Measurements from ENCODE around the gene UBALD2. TPM values are rescaled to one million over a fixed set of nuclear protein-coding genes. Genes with fewer than 3 reads are reported as not detected.
"Not testable (repeated sequence)": the region's sequence is repeated elsewhere in the genome, so short reads cannot be mapped to it uniquely, and the experiment has no call there.

UBALD2 gene
- total RNA-seq, 4 donors from 2014 or later, result 21.3 to 50.9 (median 28.6) TPM

DNA sequence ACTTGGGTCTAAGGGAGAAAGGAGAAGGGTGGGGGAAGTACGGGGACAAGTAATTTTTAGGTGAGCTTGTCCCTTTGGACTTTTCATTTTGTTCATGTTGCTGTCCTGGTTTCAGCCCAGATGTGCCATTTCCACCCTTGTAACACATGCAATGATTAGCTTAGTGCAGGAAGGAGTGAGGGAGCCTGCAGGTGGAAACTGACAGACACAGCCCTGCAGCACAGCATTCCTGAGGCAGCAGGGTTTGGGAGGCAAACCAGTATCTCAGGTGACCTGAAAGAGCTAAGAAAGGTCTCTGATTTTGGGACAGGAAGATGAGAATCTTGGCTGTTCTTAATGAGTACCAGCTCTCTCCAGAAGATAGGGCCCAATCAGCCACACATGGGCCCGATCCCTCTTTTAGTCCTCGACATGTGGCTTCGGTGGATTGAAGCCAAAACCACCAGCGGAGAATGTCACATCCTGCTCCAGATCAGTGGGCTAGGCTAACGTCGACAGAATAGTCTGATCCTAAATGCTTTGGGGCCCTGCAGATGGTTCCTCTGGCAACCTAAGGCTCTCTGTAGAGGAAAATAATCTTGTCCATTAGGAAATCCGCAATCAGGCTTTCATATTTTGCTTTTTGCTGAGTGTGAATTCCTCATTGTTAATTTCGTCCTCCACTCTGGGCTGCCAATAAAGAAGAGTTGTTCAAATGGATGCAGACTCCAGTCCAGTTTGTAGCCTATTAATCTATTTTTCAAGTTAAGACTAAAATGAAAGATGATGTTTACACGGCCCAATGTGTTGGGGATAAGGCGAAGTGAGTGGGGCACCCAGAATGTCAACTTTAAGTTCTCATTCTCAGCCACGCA is 21.1 kb upstream of the UBALD2 start:
- no peak overlapping the region for H3K4me3 ChIP-seq (ENCODE audit: low read depth, poor library complexity, severe bottlenecking)
- TF ChIP-seq POLR2A (IDR thresholded peaks at IDR 0.05), result no peak
- TF ChIP-seq, protein P1, sequence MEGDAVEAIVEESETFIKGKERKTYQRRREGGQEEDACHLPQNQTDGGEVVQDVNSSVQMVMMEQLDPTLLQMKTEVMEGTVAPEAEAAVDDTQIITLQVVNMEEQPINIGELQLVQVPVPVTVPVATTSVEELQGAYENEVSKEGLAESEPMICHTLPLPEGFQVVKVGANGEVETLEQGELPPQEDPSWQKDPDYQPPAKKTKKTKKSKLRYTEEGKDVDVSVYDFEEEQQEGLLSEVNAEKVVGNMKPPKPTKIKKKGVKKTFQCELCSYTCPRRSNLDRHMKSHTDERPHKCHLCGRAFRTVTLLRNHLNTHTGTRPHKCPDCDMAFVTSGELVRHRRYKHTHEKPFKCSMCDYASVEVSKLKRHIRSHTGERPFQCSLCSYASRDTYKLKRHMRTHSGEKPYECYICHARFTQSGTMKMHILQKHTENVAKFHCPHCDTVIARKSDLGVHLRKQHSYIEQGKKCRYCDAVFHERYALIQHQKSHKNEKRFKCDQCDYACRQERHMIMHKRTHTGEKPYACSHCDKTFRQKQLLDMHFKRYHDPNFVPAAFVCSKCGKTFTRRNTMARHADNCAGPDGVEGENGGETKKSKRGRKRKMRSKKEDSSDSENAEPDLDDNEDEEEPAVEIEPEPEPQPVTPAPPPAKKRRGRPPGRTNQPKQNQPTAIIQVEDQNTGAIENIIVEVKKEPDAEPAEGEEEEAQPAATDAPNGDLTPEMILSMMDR (IDR thresholded peaks at IDR 0.05), result no peak
- intact Hi-C loops (cut with DNase I; ENCODE audit: low total_unique reads), result no loop called here
- peak in 1 of 2 donors; percentile 78 for DNase-seq (ENCODE audit: low spot score in 2 of 2)
- WGBS, 2 donors, result 62% methylated on average over 12 of the region's 12 CpGs

DNA sequence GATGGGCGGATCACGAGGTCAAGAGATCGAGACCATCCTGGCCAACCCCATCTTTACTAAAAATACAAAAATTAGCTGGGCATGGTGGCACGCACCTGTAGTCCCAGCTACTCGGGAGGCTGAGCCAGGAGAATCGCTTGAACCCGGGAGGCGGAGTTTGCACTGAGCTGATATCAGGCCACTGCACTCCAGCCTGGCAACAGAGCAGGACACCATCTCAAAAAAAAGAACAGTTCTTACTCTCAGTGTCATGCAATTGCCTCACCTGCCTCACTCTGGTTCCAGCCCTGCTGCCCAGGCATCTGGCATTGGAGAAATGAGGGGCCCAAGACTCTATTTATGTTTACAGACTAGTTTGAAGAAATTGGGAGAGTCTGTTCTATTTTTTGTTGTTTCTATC is 20.4 kb upstream of the UBALD2 start:
- H3K4me3 ChIP-seq (ENCODE audit: low read depth, poor library complexity, severe bottlenecking); intact Hi-C loops (cut with DNase I; ENCODE audit: low total_unique reads): not testable (repeated sequence)
- 89 to 92% methylated on average over 8 of the region's 8 CpGs for WGBS, 2 donors
- DNase-seq (ENCODE audit: low spot score in 2 of 2), result peak in 1 of 2 donors; percentile 52

DNA sequence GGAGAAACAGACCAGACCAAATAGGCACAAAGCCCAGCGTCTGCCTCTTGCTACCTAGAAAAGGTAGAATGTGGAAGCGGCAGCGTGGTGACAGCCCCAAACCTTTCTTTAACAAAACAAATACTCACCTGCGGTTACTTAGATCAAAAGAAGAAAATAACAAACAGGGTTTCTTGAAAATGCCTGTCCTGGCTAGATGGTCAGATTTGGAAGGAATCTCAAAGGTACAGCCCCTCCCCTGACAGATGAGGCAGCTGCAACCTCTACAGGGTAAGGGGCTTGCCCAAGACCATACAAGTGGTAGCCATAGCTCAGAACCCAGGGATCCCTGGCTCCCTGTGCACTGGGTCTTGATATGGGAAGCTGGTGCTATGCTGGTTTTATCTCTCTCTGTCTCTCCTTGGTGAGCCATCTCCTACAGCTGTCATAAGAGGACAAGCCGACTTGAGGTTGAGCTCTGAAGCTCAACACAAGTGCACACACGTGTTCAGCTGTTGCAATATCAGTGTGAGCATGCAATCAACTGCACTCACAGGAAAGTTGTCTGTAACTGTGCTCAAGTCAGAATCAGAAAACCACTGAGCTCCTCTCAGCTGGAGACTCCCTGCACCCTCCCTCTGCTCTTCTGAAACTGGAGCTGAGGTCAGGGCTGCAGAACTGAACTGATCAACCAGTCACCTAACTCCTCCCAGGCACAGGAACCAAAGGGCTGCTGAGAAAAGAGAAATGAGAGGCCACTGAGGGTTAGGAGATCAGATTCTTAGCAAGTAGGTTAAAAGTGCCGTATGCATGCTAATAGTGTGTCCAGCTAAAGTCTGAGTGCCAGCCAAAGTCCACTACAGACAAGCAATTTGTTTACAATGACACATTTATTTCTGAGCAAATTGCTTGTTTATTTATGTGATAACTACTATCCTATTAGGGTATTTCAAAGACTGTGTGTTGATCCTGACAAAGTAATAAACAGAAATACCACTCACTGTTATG is 18.8 kb upstream of the UBALD2 start:
- 75 to 80% methylated on average over 7 of the region's 7 CpGs for WGBS, 2 donors
- no peak for TF ChIP-seq POLR2A (IDR thresholded peaks at IDR 0.05)
- TF ChIP-seq, protein P1 (IDR thresholded peaks at IDR 0.05), result no peak
- intact Hi-C loops (cut with DNase I; ENCODE audit: low total_unique reads), result no loop called here
- DNase-seq (ENCODE audit: low spot score in 2 of 2), result peak in 1 of 2 donors; percentile 75
- no peak overlapping the region for H3K4me3 ChIP-seq (ENCODE audit: low read depth, poor library complexity, severe bottlenecking)

DNA sequence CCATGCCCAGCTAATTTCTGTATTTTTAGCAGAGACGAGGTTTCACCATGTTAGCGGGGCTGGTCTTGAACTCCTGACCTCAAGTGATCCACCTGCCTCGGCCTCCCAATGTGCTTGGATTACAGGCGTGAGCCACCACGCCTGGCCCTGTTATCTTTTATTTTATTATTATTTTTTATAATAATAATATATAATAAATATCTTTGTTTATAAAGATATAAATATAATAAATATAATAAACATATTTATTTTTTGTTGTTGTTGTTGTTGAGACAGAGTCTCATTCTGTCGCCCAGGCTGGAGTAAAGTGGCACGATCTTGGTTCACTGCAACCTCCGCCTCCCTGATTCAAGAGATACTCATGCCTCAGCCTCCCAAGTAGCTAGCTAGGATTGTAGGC is 17.8 kb upstream of the UBALD2 start:
- TF ChIP-seq, protein P1 (IDR thresholded peaks at IDR 0.05), result no peak
- no peak for TF ChIP-seq POLR2A (IDR thresholded peaks at IDR 0.05)
- no peak for DNase-seq (ENCODE audit: low spot score in 2 of 2)
- WGBS, 2 donors, result 92 to 93% methylated on average over 8 of the region's 8 CpGs
- H3K4me3 ChIP-seq (ENCODE audit: low read depth, poor library complexity, severe bottlenecking), result no peak overlapping the region
- intact Hi-C loops (cut with DNase I; ENCODE audit: low total_unique reads), result no loop called here

DNA sequence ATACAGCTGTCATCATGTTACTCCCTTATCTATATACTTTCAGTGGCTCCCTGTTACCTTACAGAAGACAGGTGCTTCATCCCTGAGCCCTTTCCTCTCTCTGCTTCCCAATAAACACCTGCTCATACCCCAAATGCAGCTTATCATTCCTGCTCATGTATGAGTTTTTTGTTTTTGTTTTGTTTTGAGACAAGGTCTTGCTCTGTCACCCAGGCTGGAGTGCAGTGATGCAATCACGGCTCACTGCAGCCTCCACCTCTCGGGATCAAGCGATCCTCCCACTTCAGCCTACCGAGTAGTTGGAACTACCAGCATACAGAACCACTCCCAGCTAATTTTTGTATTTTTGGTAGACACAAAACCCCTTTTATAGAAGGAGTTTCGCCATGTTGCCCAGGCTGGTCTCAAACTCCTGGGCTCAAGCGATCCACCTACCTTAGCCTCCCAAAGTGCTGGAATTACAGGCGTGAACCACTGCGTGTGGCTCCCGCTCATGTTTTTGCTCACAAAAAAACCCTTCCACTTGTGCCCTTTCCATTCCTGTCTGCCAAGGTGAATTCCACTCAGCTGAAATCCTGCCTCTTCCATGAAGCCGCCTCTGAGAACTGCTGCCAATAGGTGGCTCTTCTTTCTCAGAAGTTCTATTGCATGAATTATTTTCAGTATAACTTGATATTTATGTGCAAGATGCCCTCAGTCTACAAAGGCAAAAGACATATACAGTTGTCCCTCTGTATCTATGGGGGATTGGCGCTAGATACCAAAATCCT is 16.9 kb upstream of the UBALD2 start:
- no peak for TF ChIP-seq POLR2A (IDR thresholded peaks at IDR 0.05)
- TF ChIP-seq, protein P1 (IDR thresholded peaks at IDR 0.05), result no peak
- H3K4me3 ChIP-seq (ENCODE audit: low read depth, poor library complexity, severe bottlenecking), result no peak overlapping the region
- intact Hi-C loops (cut with DNase I; ENCODE audit: low total_unique reads), result no loop called here
- DNase-seq (ENCODE audit: low spot score in 2 of 2), result peak in 1 of 2 donors; percentile 63
- 67% methylated on average over 11 of the region's 11 CpGs for WGBS, 2 donors
